ENCODE data around the gene INPP4B.

DNA sequence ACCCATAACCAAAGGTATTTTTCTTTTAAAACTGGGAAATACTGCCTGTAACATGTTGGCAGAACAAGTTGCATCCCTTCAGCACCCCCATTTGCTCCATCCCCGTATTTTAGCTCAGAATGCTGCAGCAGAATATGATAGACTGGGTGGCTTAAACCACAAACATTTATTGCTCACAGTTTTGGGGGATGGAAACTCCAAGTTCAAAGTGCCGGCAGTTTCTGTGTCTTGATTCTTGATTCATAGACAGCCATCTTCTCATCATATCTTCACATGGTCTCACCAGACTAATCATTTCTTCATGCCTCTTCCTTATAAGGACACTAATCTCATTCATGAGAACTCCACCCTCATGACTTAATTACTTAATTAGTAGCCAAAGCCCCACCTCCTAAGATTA is 10.5 kb upstream of the INPP4B start:
- TF ChIP-seq, protein P1, sequence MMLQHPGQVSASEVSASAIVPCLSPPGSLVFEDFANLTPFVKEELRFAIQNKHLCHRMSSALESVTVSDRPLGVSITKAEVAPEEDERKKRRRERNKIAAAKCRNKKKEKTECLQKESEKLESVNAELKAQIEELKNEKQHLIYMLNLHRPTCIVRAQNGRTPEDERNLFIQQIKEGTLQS (IDR thresholded peaks at IDR 0.05) = no peak
- TF ChIP-seq, protein P2, sequence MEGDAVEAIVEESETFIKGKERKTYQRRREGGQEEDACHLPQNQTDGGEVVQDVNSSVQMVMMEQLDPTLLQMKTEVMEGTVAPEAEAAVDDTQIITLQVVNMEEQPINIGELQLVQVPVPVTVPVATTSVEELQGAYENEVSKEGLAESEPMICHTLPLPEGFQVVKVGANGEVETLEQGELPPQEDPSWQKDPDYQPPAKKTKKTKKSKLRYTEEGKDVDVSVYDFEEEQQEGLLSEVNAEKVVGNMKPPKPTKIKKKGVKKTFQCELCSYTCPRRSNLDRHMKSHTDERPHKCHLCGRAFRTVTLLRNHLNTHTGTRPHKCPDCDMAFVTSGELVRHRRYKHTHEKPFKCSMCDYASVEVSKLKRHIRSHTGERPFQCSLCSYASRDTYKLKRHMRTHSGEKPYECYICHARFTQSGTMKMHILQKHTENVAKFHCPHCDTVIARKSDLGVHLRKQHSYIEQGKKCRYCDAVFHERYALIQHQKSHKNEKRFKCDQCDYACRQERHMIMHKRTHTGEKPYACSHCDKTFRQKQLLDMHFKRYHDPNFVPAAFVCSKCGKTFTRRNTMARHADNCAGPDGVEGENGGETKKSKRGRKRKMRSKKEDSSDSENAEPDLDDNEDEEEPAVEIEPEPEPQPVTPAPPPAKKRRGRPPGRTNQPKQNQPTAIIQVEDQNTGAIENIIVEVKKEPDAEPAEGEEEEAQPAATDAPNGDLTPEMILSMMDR (IDR thresholded peaks at IDR 0.05 in 2 of 3, conservative IDR thresholded peaks at IDR 0.05 in 1 of 3; ENCODE audit: borderline replicate concordance in 1 of 3, insufficient read depth in 1 of 3, low read depth in 2 of 3, low read length in 2 of 3) = no peak
- TF ChIP-seq TCF7L2 (IDR thresholded peaks at IDR 0.05; ENCODE audit: borderline replicate concordance, extremely low read depth, insufficient read depth, insufficient read length) (no peak), ZNF274 (IDR thresholded peaks at IDR 0.05; ENCODE audit: low read depth, low read length) (no peak), JUND (IDR thresholded peaks at IDR 0.05) (no peak), POLR2A (IDR thresholded peaks at IDR 0.05; ENCODE audit: borderline replicate concordance, extremely low read depth, insufficient read depth, insufficient read length) (no peak), EGR1 (IDR thresholded peaks at IDR 0.05; ENCODE audit: low read depth) (no peak), EZH2phosphoT487 (IDR thresholded peaks at IDR 0.05; ENCODE audit: borderline replicate concordance) (no peak), YY1 (IDR thresholded peaks at IDR 0.05; ENCODE audit: extremely low read depth, insufficient replicate concordance, low read depth, low read length) (no peak), ZFX (IDR thresholded peaks at IDR 0.05) (no peak), EZH2 (IDR thresholded peaks at IDR 0.05) (no peak)
- TF ChIP-seq, protein P3, sequence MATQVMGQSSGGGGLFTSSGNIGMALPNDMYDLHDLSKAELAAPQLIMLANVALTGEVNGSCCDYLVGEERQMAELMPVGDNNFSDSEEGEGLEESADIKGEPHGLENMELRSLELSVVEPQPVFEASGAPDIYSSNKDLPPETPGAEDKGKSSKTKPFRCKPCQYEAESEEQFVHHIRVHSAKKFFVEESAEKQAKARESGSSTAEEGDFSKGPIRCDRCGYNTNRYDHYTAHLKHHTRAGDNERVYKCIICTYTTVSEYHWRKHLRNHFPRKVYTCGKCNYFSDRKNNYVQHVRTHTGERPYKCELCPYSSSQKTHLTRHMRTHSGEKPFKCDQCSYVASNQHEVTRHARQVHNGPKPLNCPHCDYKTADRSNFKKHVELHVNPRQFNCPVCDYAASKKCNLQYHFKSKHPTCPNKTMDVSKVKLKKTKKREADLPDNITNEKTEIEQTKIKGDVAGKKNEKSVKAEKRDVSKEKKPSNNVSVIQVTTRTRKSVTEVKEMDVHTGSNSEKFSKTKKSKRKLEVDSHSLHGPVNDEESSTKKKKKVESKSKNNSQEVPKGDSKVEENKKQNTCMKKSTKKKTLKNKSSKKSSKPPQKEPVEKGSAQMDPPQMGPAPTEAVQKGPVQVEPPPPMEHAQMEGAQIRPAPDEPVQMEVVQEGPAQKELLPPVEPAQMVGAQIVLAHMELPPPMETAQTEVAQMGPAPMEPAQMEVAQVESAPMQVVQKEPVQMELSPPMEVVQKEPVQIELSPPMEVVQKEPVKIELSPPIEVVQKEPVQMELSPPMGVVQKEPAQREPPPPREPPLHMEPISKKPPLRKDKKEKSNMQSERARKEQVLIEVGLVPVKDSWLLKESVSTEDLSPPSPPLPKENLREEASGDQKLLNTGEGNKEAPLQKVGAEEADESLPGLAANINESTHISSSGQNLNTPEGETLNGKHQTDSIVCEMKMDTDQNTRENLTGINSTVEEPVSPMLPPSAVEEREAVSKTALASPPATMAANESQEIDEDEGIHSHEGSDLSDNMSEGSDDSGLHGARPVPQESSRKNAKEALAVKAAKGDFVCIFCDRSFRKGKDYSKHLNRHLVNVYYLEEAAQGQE (IDR thresholded peaks at IDR 0.05; ENCODE audit: low read depth) = no peak
